ENCODE measurements around the gene LY6G6D. TPM values are rescaled to one million over a fixed set of nuclear protein-coding genes. Genes with fewer than 3 reads are reported as not detected.

LY6G6D gene
- total RNA-seq, 1 donor from 2014 or later = not detected

GRCh38 chr6:31689249-31690110 is 25.7 kb upstream of the LY6G6D start:
- H3K27me3 Mint-ChIP-seq = no peaks in the 10 kb centered on the region
- no peak for TF ChIP-seq CTCF (IDR thresholded peaks at IDR 0.05)
- DNase-seq = no peak
- ATAC-seq (ENCODE audit: low read depth) = no peak
- H3K36me3 Mint-ChIP-seq (ENCODE audit: low read depth) = peaks cover 83% of the 10 kb centered on the region
- no peak overlapping the region for H3K27ac Mint-ChIP-seq
- intact Hi-C loops (cut with micrococcal nuclease) = no loop called here
- H3K4me3 Mint-ChIP-seq = no peak overlapping the region
- CTCF ChIA-PET = no interaction called here
- POLR2A ChIA-PET = interaction anchor here (0.5 to 2.2 kb wide), 2 partner anchors 14 to 63 kb away, joined by 6 to 9 read pairs; partner anchors contain the start of gene ABHD16A
- H3K9me3 Mint-ChIP-seq = no peaks in the 10 kb centered on the region
- H3K4me1 Mint-ChIP-seq = peaks cover 15% of the 10 kb centered on the region

- intact Hi-C loops (cut with micrococcal nuclease) = no loop called here
- Mint-ChIP-seq H3K9me3 (no peaks in the 10 kb centered on the region), H3K27me3 (no peaks in the 10 kb centered on the region), H3K36me3 (ENCODE audit: low read depth) (peaks cover 90% of the 10 kb centered on the region), H3K27ac (no peak overlapping the region), H3K4me3 (no peak overlapping the region), H3K4me1 (peaks cover 15% of the 10 kb centered on the region)
- ATAC-seq (ENCODE audit: low read depth) (no peak), DNase-seq (no peak)
- CTCF ChIA-PET = no interaction called here
- no peak for TF ChIP-seq CTCF (IDR thresholded peaks at IDR 0.05)
- POLR2A ChIA-PET = interaction anchor here (0.5 to 2.2 kb wide), 2 partner anchors 13 to 62 kb away, joined by 6 to 9 read pairs; partner anchors contain the start of gene ABHD16A
Measured at GRCh38 chr6:31690231-31691077, 24.7 kb upstream of the LY6G6D start.

GRCh38 chr6:31691078-31691463 is 24.1 kb upstream of the LY6G6D start:
- POLR2A ChIA-PET = interaction anchor here (2.2 kb wide), 1 partner anchor 12 kb away, joined by 9 read pairs; the partner anchor contains the start of gene ABHD16A
- peaks cover 15% of the 10 kb centered on the region for H3K4me1 Mint-ChIP-seq
- no peak overlapping the region for H3K4me3 Mint-ChIP-seq
- no peaks in the 10 kb centered on the region for H3K27me3 Mint-ChIP-seq
- CTCF ChIA-PET = no interaction called here
- no peak for TF ChIP-seq CTCF (IDR thresholded peaks at IDR 0.05)
- no peaks in the 10 kb centered on the region for H3K9me3 Mint-ChIP-seq
- no peak for DNase-seq
- H3K27ac Mint-ChIP-seq = no peak overlapping the region
- intact Hi-C loops (cut with micrococcal nuclease) = no loop called here
- no peak for ATAC-seq (ENCODE audit: low read depth)
- peaks cover 90% of the 10 kb centered on the region for H3K36me3 Mint-ChIP-seq (ENCODE audit: low read depth)

GRCh38 chr6:31691564-31692108 is 23.5 kb upstream of the LY6G6D start:
- Mint-ChIP-seq H3K27me3 (no peaks in the 10 kb centered on the region), H3K4me1 (peaks cover 15% of the 10 kb centered on the region), H3K9me3 (no peaks in the 10 kb centered on the region), H3K4me3 (no peak overlapping the region), H3K27ac (no peak overlapping the region), H3K36me3 (ENCODE audit: low read depth) (peaks cover 90% of the 10 kb centered on the region)
- ChIA-PET CTCF (no interaction called here), POLR2A (no interaction called here)
- ATAC-seq (ENCODE audit: low read depth) (no peak), DNase-seq (no peak)
- intact Hi-C loops (cut with micrococcal nuclease) = no loop called here
- no peak for TF ChIP-seq CTCF (IDR thresholded peaks at IDR 0.05)
